Measurements from ENCODE around the gene IRX2.

GRCh38 chr5:2752821-2753439 lies 1.5 kb upstream of the IRX2 start:
- TF ChIP-seq CTCF (IDR thresholded peaks at IDR 0.05) = no peak
- TF ChIP-seq POLR2A (IDR thresholded peaks at IDR 0.05) = no peak
